Limb (tissue), 2 donors: ENCODE results near the gene TLR2.
A peak's percentile ranks its signal among the peaks of the same experiment; 100 is the strongest.

Experiments
- DNase-seq, 2 donors: peaks; one replicate each; pipeline ENCODE4 v3.0.0-alpha.2; 2016; ENCODE audit errors: extremely low spot score in 2 of 2

TLR2 gene

DNA sequence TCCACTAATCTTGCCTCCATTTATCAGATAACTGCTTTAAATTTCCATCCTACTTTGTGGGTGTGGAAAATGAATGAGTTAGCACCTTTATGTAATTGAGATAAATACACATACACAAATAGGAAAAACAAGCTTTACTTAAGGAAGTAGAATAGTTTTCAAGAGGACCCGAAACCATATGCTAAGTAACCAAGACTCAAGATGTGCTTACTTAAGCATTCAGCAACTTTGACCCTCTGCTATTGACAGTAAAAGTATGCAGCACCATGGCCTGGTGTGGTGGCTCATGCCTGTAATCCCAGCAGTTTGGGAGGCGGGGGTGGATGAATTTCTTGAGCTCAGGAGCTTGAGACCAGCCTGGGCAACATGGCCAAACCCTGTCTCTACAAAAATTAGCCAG, 45.8 kb downstream of the TLR2 start:
- no peak for DNase-seq

- DNase-seq: peak; percentile 47 to 80
Observed at GRCh38 chr4:153731239-153731638, 47.2 kb downstream of the TLR2 start.

GRCh38 chr4:153733751-153734448, 49.8 kb downstream of the TLR2 start:
- no peak for DNase-seq

- no peak for DNase-seq
Observed at GRCh38 chr4:153735906-153736461, 51.9 kb downstream of the TLR2 start.

- no peak for DNase-seq
Observed at GRCh38 chr4:153741541-153741940, 57.5 kb downstream of the TLR2 start.

GRCh38 chr4:153745651-153746050, 61.6 kb downstream of the TLR2 start:
- no peak for DNase-seq

DNA sequence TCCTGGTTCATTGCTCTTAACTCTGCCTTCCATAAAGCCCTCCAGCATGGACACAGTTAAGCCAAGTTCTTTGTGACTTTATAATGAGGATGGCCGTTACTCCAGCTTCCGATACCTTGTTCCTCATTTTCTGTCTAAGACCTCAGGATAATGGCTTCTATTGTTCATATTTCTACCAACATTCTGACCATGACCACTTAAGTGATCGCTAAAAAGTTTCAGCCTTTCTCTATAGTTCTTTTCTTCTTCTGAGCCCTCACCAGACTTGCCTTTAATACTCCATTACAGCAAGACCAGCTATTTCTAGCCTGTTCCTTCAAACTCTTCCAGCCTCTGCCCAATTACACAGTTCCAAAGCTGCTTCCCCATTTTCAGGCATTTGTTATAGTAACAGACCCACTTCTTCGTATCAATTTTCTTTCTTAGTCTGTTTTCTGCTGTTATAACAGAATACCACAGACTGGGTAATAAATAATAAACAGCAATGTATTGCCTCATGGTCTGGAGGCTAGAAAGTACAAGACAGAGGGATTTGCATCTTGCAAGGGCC, 63.4 kb downstream of the TLR2 start:
- no peak for DNase-seq

DNA sequence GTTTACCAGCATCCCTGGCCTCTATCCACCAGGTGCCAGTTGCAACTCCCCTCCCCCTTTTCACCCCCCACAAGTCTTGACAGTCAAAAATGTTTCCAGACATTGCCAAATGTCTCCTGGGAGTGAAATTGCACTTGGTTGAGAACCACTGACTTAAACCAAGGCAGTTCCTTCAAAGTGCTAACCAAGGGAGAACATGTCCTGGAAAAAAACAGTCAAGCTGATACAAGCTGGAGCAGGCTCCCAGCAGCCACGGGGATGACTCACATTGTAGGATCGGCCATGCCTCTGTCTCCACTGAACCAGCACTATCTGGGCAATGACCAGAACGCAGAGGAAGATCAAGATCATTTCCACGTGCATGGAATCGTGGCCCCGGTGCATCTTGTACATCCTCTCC, 64.3 kb downstream of the TLR2 start:
- DNase-seq: no peak

GRCh38 chr4:153750197-153750817, 66.2 kb downstream of the TLR2 start:
- peak; percentile 73 to 76 for DNase-seq

DNA sequence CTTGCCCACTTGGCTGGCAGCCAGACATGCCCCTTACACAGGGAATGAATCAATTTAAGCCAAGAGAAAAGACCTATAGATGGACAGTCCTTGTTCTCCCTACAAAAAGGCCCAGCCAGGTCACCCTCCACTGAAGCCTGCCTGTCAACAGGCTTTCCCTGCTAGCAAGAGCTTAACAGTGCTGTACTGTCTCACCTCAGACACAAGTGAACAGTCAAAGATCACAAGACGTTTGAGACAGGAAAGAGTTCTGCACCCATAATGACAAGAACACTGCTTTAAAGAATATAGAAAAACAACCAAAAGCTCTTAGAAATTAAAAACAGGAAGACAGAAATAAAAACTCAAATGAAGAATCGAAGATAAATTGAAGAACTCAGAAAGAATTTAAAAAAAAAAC, 71.1 kb downstream of the TLR2 start:
- no peak for DNase-seq
